Endothelial cell of umbilical vein (primary cell): ENCODE results near the gene KCTD16.

Source experiments
- EZH2 ChIP-seq: IDR thresholded peaks from 2 replicates; pipeline ENCODE4 v1.6.1; 2012; ENCODE audit warnings: borderline replicate concordance, low read depth, mild to moderate bottlenecking, moderate library complexity, low read length, inconsistent platforms; ENCODE audit not compliant: severe bottlenecking
- JUN ChIP-seq: IDR thresholded peaks from 2 replicates; pipeline ENCODE4 v1.6.1; 2011; ENCODE audit warnings: borderline replicate concordance, low read depth; ENCODE audit not compliant: insufficient read length, insufficient read depth
- POLR2A ChIP-seq: IDR thresholded peaks from 2 replicates; pipeline ENCODE4 v1.6.1; 2012; ENCODE audit warnings: low read depth, mild to moderate bottlenecking, control low read depth, low read length
- POLR2AphosphoS5 ChIP-seq: IDR thresholded peaks from 2 replicates; pipeline ENCODE4 v1.6.1; 2012; ENCODE audit warnings: low read depth, mild to moderate bottlenecking, control low read depth, low read length, moderate library complexity; ENCODE audit not compliant: insufficient read depth
- TF ChIP-seq, protein P1 (sequence below), 2 donors: IDR thresholded peaks; 1 replicate in 1 of 2; 2 replicates in 1 of 2; pipeline ENCODE4 v1.5.1; 2011; ENCODE audit warnings: low read length in 2 of 2, mild to moderate bottlenecking in 2 of 2, moderate library complexity in 2 of 2, control low read depth in 1 of 2, inconsistent platforms in 1 of 2, low read depth in 1 of 2; ENCODE audit not compliant: insufficient read depth in 1 of 2; ENCODE audit errors: extremely low read depth in 1 of 2

DNA sequence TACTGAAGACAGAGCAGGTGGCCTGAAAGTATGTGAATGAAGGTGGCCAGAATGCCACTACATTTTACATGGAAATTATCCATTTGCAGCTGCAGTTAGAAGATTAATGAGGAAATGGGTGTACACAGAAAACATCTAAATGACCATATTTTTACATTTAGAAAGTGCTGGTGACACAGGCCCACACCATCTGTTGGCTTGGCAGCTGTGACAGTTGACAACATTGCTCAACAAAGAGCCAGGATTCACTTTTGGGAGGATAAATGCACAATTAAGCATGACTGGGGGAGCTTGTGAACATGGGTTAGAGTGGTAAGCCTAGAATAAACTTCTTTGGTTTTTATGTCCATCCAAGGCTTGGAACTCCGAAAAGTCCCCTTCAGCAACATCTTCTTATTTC lies 360.5 kb downstream of the KCTD16 start:
- TF ChIP-seq POLR2A, result no peak
- TF ChIP-seq, protein P1, sequence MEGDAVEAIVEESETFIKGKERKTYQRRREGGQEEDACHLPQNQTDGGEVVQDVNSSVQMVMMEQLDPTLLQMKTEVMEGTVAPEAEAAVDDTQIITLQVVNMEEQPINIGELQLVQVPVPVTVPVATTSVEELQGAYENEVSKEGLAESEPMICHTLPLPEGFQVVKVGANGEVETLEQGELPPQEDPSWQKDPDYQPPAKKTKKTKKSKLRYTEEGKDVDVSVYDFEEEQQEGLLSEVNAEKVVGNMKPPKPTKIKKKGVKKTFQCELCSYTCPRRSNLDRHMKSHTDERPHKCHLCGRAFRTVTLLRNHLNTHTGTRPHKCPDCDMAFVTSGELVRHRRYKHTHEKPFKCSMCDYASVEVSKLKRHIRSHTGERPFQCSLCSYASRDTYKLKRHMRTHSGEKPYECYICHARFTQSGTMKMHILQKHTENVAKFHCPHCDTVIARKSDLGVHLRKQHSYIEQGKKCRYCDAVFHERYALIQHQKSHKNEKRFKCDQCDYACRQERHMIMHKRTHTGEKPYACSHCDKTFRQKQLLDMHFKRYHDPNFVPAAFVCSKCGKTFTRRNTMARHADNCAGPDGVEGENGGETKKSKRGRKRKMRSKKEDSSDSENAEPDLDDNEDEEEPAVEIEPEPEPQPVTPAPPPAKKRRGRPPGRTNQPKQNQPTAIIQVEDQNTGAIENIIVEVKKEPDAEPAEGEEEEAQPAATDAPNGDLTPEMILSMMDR (IDR thresholded peaks at IDR 0.05; ENCODE audit: extremely low read depth in 1 of 2, insufficient read depth in 1 of 2, low read depth in 1 of 2, low read length in 2 of 2), result no peak
- TF ChIP-seq EZH2, result no peak
- no peak for TF ChIP-seq JUN
- TF ChIP-seq POLR2AphosphoS5, result no peak
